GM12872 (cell line): ENCODE data around the gene CHRNA4.

Experiments
- CTCF ChIP-seq: IDR thresholded peaks from 3 replicates; pipeline ENCODE4 v1.5.1; 2011; ENCODE audit warnings: low read depth, mild to moderate bottlenecking, low read length, moderate library complexity; ENCODE audit not compliant: insufficient read depth

Gene CHRNA4

GRCh38 chr20:63333241-63333836, 27.8 kb downstream of the CHRNA4 start:
- no peak for TF ChIP-seq CTCF

GRCh38 chr20:63332488-63333240, 28.5 kb downstream of the CHRNA4 start:
- TF ChIP-seq CTCF: no peak

GRCh38 chr20:63331741-63332400, 29.3 kb downstream of the CHRNA4 start:
- TF ChIP-seq CTCF: no peak

- TF ChIP-seq CTCF: no peak
Observed at GRCh38 chr20:63330940-63331339, 30.2 kb downstream of the CHRNA4 start.

GRCh38 chr20:63330084-63330760, 30.9 kb downstream of the CHRNA4 start:
- no peak for TF ChIP-seq CTCF

- no peak for TF ChIP-seq CTCF
Observed at GRCh38 chr20:63329331-63330083, 31.6 kb downstream of the CHRNA4 start.
